Subcutaneous adipose tissue (tissue), 4 donors: Measurements from ENCODE around the gene ALDH3B1. TPM values are rescaled to one million over a fixed set of nuclear protein-coding genes. Genes with fewer than 3 reads are reported as not detected.

Source experiments
- CTCF ChIP-seq: fragments of 450-650 bp; IDR thresholded peaks from one replicate; pipeline ENCODE4 v1.5.1; 2016; ENCODE audit warnings: low read depth, mild to moderate bottlenecking, control low read depth, antibody characterized with exemption, moderate library complexity
- total RNA-seq, 4 donors: library from RNA; depleted of rRNA; stranded (reverse); fragments of >200 nt; gene quantifications; one replicate each; pipeline ENCODE4 v1.1.0, GENCODE V29; 2016

Gene ALDH3B1
- total RNA-seq, 4 donors from 2014 or later, result 11.7 to 43.5 (median 22.3) TPM

- TF ChIP-seq CTCF, result no peak
Measured at GRCh38 chr11:68032003-68032402, 21.9 kb downstream of the ALDH3B1 start.

- no peak for TF ChIP-seq CTCF
Measured at GRCh38 chr11:68032997-68033707, 23.0 kb downstream of the ALDH3B1 start.

- no peak for TF ChIP-seq CTCF
Measured at GRCh38 chr11:68033708-68034045, 23.6 kb downstream of the ALDH3B1 start.

GRCh38 chr11:68035266-68035876 is 25.2 kb downstream of the ALDH3B1 start:
- TF ChIP-seq CTCF, result no peak

- TF ChIP-seq CTCF, result no peak
Measured at GRCh38 chr11:68036141-68036716, 26.1 kb downstream of the ALDH3B1 start.

GRCh38 chr11:68036717-68037239 is 26.7 kb downstream of the ALDH3B1 start:
- no peak for TF ChIP-seq CTCF
